Tibial nerve (tissue), 4 donors: ENCODE results near the gene WDR70.

ENCODE experiments used
- EP300 ChIP-seq, 2 donors: sonication (generic); formaldehyde crosslinking; IDR thresholded peaks; one replicate each; pipeline ENCODE4 v1.6.1; 2017; ENCODE audit warnings: antibody characterized with exemption in 2 of 2, mild to moderate bottlenecking in 1 of 2
- POLR2A ChIP-seq, 2 donors: fragments of 450-650 bp; IDR thresholded peaks; one replicate each; pipeline ENCODE4 v1.6.1; 2017; ENCODE audit warnings: antibody characterized with exemption in 2 of 2, mild to moderate bottlenecking in 2 of 2, moderate library complexity in 2 of 2
- TF ChIP-seq, protein P1 (sequence below), 5 experiments: fragments of 200-600 bp in 3 of 5; fragments of 450-650 bp in 2 of 5; sonication (generic) in 3 of 5; IDR thresholded peaks; one replicate each; pipeline ENCODE4 v1.5.1; 2016 to 2019; ENCODE audit warnings: antibody characterized with exemption in 5 of 5, mild to moderate bottlenecking in 3 of 5, moderate library complexity in 2 of 5

DNA sequence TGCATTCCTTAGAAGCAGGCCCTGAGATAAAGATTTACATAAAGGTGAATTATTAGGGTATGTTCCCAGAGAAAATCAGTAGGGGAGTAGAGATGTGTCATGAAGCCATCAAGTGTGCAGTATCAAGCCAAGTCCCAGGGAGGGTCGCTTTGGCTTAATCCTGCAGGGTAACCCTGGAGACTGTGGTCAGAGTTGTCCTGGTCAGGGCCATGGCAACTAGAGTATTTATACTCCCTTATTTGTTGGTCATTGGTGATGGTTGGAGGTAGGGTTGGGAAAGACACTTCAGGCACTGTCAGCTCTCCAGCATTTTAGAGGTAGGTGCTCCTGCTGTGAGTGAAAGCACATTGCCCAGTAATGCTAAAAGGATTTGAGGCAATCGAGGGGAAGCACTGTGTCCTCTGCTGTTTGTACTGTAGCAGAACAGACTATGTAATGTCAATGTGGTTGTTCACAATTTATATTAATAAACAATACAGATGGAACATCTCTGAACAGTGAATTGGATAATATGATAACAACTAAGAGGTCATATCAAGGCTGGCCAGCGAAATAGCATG is 351.9 kb downstream of the WDR70 start:
- TF ChIP-seq, protein P1, sequence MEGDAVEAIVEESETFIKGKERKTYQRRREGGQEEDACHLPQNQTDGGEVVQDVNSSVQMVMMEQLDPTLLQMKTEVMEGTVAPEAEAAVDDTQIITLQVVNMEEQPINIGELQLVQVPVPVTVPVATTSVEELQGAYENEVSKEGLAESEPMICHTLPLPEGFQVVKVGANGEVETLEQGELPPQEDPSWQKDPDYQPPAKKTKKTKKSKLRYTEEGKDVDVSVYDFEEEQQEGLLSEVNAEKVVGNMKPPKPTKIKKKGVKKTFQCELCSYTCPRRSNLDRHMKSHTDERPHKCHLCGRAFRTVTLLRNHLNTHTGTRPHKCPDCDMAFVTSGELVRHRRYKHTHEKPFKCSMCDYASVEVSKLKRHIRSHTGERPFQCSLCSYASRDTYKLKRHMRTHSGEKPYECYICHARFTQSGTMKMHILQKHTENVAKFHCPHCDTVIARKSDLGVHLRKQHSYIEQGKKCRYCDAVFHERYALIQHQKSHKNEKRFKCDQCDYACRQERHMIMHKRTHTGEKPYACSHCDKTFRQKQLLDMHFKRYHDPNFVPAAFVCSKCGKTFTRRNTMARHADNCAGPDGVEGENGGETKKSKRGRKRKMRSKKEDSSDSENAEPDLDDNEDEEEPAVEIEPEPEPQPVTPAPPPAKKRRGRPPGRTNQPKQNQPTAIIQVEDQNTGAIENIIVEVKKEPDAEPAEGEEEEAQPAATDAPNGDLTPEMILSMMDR (IDR thresholded peaks at IDR 0.05), result no peak
- no peak for TF ChIP-seq POLR2A (IDR thresholded peaks at IDR 0.05)
- TF ChIP-seq EP300 (IDR thresholded peaks at IDR 0.05), result no peak
